GM18498 (cell line): ENCODE data around the gene HOXC11.

Experiments
- ATAC-seq: cut with Tn5 transposase; IDR thresholded peaks from one replicate; pipeline ENCODE4 v1.9.1; 2021; ENCODE audit warnings: mild to moderate bottlenecking, moderate library complexity; ENCODE audit not compliant: unreplicated experiment

The HOXC11 gene

DNA sequence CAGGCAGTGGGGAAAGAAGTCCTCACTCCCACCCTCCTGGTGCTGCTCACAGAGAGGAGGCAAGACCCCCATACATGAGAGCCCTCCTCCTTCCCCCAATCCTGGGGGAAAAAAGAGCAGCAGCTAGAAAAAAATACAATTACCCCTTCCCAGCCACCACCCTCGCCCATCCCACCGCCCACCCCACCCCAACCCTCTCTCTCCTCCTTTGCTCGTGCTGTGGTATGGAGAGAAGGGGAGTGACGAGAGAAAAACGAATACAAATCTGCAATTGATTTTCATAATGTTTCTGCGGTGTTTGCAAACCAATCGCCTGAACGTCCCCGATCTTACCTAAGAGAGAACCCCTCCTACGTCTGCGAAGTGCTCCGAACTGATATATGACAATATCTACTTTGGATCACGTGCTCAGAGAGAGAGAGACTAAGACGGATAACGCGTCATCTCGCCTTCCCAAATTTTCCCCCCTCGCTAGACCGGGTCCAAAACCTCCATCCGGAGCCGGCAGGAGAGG lies at the start of gene HOXC11:
TSS of gene HOXC11 (plus strand) at position 405 of the 514 bp plus-strand sequence. CDS start 116 bp downstream, outside the sequence.
- ATAC-seq = no peak

DNA sequence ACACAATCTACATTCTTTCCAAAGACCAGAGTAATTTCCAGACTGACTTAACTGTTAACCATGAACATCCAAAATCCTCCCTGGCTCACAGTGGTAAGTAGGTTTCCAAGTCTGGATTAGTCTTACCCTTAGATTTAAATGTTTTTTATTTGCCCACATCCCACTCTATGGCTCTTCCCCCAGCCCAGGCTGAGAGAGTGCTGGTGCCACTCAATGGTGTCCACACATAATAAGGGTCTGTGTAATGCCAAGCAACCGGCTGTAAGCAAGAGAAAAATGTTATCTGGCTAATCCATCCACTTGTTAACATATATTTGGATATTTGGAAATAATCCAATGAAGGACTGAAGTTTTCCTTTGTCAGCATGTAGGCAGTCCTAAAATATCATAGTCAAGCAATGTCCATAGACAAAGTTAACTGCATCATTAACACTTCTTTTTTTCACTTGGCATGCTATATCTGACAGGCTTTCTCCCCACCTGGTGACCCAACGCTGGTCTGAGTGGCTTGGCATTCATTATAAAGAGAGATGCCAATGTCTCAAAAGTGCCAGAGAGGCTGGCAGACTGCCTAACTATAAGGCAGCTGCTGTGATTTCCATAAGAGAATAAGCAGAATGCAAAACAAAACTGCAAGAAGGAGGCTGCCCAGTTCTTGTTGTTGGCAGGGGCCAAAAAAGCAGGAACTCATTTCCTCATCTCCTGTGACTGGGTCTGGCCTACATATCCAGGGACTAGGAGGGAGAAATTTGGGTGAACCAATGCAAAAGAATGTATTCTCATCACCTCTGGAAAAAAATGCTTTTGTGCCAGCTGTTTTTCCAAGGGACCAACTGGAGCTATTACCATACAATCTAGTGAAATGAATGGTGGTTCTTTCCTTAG lies 48.2 kb upstream of the HOXC11 start:
- no peak for ATAC-seq

DNA sequence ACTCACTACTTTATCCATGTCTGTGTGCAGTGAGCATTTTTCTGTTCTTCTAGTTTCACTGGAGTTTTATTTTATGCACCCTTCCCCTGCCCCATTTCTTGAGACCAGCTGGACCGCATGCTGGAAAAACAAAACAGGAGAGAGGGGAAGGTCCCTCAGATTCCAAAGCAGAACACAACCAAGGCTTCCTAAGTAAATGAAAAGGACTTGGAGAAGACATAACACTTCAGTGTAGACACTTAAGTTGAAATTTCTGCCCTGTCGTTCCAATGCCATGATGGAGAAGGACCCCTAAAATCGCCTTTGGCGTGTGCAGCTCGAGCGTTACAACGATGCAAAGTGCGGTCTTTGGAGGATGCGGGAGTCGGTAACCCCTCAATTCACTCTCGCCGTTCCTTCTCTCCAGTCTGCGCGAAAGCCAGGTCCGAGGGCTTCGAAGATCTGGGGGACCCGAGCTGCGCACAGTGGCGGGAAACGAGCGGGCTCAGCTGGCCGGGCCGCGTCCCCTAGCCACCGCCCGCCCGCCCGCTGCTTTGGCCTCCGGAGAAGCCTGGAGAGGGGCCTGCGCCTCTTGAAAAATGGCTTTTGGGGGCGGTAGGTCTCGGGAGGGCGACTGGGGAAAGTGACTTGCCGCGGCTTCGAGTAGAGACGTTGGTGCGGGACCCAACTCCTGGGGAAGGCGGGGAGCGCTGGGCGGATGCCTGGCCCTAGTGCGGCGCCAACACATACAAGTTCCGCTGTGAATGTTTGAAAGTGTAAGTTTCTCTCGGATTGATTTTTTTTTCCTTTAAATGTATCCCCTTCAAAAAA lies 45.5 kb upstream of the HOXC11 start:
- ATAC-seq = no peak

DNA sequence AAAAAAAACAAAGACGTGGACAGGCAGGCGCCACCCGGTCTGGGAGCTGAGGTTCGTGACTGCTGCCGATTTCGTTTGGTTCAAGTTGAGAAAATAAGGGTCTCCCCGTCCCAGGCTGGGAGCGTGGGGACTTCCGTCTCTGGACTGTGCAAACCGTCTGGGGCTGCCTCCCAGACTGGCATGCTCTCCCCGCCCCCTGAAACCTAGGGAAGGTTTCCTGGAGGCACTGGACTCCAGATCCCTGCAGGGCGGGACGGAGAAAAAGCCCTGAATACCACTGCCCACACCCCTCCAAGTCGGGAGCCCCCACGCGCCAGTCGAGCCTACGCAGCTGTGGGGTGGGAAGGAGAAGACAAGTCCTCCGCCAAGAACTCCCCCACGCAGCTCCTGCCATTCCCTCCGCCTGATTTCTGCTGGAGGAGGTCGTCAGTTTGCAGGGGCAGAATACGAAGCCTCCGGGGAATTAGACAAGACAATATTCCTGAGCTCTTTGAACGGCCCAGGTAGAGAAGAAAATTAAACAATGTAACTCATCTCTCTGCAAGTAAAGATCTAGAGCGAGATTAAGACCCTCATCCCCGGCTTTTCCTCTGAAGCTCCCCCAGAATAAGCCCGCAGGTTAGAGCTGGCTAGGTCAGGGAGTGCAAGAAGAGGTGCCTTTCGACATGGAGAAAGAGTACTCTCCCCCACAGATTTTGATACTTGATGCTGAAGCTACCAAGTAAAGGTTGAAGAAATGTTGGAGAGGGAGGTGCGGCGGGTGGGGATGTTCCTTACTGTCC lies 44.7 kb upstream of the HOXC11 start:
- no peak for ATAC-seq

DNA sequence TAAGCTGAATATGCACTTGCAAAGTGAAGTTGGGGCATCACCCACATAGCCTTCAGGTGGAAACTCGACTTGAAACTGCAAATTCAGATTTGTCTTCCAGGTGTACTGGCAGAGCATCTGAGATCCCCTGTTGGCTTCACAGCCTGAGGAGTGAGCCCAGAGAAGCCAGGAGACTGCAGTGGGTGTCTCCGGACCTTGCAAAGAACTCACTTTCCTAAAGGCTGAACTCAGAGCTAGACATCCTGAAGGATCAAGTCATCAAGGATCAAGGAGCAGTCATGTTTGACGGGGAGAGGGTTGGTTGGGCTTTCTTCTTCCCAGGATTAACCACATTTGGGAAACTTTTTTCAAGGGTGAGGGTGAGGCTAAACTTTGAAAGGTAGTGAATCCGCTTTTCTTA lies 43.4 kb upstream of the HOXC11 start:
- no peak for ATAC-seq

DNA sequence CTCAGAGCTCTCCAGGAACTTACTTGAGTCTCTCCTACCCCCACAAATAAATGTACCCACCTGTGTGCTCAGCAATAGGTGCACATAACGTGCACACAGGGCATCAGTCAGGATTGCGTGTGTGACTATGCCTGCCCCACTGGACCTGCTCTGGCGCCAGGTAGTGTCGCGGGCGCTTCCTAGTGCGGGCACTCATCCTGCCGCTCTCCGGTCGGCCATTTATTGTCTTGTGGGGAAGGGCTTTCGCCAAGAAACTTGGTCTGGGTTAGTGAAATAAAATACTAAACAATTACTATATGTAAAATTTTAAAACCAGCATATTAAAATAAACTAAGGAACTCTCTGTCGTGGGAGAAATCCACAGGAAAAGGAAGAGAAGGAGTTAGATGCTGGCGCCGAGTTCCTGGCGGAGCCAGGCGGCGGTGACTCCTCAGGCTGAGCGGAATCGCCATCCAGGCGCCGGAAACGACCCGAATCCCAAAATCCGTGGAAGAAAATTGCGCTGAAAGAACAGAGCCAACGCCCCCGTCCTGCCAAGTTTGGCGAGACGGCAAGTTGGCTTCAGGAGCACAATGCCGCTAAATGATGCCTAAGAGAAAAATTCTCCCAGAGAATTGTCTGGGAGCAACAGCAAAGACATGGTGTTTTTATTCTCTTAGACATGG lies 42.2 kb upstream of the HOXC11 start:
- no peak for ATAC-seq

DNA sequence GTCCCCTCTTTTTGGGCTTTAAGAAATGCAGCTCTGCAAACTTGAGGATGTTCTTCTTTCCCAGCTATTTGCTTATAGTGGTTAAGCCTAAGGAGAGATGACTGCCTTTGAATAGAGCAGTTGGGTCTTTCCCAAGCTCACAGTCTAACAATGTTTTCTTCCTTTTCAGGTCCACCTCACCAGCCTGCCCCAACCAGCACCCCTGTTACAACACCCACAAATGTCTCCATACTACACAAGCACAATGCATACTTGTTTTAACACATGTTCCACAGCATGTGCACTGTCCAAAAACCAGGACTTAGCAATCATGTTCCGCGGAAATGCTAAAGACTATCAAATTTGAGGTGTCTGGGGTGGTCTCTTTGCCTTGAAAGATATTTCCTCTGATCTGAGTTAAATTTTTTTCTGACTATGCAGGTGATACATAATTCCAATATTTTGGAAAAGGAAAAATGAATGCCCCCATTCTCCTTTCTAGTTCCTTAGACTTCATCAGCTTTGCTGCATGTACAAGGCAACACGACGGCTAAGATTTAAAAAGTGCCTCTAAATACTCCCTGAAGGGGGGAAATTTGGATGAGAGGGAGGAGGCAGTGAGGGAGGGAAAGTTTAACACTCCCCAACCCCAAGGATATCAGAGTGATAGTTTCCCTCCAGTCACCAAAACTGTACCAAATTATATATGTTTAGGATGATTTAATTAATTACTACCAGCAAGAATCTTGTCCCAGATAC lies 40.9 kb upstream of the HOXC11 start:
- ATAC-seq = no peak

DNA sequence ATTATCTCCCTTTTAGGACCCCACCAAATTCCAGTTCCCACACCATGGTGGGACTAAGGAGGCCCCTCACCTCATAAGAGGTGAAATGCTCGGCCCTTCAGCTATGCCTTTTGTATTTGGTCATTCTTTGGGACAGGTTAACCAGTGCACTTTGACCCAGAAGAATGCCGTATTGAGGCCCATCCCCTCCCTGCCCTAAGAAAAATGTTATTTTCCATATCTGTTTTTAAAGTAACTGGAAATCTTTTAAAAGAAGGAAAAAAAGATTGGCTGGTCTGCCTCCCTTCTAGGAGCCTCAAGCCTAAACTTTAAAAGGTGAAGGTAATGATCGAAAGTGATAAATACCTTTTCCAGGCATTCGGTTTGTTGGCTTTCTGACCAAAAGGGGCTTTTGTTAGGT lies 40.0 kb upstream of the HOXC11 start:
- no peak for ATAC-seq

DNA sequence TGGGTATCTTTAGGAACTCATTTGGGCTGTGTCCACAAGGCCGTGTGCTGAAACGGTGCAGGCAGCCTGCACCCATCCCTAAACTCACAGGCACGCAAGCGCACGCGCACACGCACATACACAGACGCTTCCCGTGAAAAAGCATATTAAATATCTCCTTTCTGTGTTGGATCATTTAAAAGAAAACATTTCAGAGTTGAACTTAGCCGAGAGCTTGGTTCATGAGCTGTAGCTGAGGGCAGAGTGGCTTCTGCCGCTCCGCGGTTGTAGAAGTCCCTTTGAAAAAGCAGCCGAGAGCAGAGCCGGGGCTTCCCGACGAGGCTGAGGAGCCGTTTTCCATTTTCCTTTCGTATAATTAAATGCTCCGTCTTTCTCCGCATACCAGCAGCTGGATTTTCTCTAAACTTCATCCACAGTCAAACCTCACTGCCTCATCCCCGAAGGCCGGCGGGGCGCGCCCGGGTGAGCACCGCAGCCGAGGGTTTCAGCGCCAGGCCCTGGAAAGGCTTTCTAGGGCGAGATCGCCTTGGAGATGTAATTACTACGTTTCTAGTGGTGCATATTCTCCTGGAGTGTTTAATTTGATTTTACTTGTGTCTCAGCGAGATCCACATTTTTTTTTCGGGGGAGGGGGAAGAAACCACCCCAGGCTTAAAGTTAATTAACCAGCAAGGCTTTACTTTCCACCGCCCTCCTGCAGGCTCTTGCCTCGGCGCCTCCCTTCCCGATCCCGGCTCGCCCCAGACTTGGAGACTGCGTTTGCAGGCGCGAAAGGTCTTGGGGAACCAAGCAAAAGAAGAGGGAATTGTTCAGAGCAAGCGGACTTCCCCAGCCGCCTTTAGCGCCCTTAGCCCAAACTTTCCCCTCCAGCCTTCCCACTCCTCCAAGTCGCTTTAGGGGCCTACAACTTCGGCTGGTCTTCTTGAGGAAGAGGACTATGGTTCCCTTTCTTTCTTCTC lies 37.3 kb upstream of the HOXC11 start:
- no peak for ATAC-seq

DNA sequence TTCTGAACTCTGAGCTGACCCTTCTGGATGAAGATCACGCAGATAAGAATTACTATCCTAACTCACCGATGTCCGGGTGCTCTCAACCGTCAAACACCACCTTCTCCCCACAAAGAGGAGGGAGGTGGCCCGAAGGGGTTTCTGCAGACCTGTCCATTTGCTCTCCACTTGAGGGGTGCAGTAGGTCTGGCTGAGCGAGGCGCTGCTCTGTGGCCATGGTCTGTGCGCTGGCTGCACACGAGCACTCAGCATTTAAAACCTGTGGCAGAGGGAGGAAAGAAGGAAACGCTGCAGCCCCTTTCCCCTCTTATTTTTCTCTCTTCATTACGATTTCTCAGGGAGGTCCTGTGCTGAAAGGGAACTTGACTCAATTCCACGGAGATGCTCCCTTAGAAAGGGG lies 35.8 kb upstream of the HOXC11 start:
- no peak for ATAC-seq

DNA sequence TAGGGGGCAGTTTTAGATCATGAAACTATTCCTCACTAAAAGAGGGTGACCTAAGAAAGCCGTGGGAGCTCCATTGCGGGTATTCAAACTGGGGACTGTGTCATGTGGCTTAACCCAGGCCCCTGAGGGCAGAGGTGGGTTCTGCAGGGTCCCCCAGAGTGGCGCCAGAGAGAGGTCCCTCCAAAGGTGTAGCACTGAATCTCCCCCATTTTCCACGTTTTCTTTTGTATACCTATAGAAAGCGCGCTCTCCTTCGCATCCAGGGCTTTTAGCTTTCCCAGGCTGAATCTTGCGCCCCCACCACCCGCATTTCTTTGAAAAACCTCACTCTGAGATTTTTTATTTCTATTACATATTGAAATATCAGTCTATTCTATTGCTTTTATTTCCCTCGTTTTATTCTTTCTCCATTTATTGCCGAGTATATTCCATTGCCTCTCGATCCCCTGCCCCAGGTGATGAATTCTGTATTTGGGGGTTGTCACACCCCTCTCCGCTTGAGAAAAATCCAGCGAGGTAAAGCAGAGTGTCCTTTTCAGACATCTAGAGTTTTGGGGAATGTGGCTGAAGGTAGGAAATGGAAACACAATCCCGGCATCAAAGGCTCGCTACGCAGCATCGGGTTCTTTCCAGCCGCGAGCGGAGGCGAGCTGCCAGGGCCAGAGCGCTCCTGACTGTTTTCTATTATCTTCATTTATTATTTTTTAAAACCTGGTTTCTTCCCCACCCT lies 35.2 kb upstream of the HOXC11 start:
- no peak for ATAC-seq

DNA sequence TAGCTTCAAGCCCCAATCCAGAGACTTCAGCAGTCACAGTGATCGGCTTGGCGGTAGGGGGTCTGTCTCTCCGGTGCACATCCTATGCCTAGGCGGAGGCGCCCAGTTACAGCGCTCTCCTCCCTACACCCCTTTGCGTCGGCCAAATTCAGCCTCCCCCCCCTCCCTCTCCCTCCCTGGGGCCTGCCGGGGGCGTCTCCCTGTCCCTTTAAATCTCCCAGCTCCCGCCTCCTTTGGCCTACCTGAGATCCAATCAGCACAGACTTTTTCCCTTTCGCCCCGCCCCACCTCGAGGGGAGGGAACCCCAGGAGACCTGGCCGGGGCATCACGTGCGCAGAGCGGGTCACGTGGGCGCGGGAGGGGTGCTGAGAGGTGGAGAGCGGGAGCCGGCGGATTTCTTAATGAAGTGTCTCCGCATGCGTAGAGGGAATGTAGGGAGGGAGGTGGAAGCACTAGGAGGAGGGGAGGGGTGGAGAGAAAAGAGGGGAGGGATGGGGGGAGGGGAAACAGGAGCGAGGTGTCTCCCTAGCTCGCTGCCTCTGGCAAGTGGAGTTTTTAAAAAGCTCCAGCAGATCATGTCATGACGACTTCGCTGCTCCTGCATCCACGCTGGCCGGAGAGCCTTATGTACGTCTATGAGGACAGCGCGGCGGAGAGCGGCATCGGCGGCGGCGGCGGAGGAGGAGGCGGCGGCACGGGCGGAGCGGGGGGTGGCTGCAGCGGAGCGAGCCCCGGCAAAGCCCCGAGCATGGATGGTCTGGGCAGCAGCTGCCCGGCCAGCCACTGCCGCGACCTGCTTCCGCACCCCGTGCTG lies 34.4 kb upstream of the HOXC11 start, which contains the start of gene HOXC13:
TSS of gene HOXC13 (plus strand) at position 506 of the 815 bp plus-strand sequence. CDS start at position 582, 76 bp downstream.
- ATAC-seq = no peak

DNA sequence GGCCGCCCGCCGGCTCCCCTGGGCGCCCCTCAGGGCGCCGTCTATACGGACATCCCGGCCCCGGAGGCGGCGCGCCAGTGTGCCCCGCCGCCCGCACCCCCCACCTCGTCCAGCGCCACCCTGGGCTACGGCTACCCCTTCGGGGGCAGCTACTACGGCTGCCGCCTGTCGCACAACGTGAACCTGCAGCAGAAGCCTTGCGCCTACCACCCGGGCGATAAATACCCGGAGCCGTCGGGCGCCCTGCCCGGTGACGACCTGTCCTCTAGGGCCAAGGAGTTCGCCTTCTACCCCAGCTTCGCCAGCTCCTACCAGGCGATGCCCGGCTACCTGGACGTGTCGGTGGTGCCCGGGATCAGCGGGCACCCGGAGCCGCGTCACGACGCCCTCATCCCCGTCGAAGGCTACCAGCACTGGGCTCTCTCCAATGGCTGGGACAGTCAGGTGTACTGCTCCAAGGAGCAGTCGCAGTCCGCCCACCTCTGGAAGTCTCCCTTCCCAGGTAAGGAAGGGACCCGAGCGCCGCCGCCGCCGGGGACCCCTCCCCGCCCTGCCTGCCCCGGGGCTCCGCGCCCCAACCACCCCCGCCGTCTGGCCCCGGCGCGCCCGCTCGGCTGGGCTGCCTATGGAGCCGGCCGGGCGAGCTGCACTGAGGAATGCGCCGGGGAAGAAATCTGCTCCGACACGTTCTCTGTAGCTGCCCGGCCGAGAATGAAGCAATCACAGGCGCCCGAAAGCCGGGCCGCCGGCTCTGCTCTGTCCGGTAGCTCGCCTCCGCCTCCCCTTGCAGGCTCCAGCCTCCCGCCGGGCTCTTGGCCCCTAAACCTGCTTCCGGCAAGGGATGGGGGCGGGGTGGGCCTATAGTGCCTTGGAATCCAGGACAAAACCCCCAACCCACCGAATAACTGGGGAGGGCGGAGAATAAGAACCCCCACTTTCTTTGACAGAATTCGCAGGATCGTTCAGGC lies 33.5 kb upstream of the HOXC11 start:
- no peak for ATAC-seq

DNA sequence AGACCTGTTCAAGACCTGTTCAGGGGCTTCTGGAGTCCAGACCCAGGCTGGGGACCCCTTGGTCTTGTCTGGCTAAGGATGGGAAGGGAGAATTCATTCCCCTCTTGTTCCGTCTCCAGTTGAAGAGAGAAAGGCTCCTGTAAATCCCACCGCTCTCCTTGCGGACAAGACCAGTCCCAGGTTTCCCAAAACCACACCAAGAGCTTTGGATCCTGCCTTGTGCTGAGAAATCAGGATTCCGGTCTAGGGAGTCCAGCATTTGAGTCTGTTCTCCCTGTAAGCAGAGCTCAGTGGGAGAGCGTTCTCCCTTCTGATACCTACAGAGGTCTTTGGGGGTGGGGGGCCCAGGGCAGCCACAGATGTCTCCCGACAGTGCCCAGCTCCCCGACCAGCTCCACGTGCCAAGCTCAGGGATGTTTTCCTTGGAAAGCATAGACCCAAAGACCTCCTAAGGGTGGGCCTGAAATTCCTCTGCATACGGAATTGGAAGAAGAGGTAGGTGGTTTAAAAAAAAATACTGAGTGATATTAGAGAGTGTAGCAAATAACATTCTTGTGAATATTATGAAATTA lies 32.4 kb upstream of the HOXC11 start:
- no peak for ATAC-seq

DNA sequence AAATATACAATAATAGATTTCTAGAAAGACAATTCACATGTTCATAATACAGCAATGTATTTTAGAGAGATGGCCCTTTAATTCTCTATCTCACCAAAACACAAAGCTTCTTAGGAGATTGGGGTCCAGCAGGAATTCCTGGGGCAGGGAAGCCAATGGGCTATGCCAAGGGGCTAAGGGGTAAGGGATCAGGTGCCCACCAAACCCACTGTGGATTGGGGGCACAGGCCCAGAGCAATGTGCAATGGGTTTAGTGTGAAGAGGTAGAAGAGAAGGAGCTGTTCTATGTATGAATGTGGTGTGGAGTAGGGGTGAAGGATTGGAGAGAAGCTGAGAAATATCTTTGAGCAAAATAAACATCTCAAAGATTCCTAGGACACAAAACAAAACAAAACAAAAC lies 31.7 kb upstream of the HOXC11 start:
- ATAC-seq = no peak

DNA sequence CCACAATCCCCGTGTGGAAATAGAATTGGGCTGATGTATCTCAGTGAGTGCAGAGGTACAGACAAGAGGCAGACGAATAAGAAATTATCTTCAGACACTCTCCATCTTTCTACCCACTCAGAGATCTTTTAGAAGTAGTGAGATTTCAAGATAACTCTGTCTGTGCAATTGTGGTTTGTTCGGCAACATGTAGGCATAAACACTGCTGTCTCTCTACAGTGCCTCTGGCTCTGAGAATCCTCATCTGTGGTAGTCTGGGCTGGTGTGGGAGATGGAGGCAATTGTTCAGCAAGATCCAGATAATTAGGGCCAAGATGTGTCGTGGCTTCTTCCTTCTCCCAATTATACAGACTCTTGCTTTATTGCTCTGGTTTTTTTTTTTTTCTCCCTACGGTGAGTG lies 31.2 kb upstream of the HOXC11 start:
- no peak for ATAC-seq
